ENCODE data around the gene OSBPL6. TPM values are rescaled to one million over a fixed set of nuclear protein-coding genes. Genes with fewer than 3 reads are reported as not detected.

Gene OSBPL6
- total and polyA plus RNA-seq, 9 of the 15 experiments (the other 6 are each of a cell fraction or from before 2014, with no cell fraction given): 3.4 to 12.7 (median 9.3) TPM

DNA sequence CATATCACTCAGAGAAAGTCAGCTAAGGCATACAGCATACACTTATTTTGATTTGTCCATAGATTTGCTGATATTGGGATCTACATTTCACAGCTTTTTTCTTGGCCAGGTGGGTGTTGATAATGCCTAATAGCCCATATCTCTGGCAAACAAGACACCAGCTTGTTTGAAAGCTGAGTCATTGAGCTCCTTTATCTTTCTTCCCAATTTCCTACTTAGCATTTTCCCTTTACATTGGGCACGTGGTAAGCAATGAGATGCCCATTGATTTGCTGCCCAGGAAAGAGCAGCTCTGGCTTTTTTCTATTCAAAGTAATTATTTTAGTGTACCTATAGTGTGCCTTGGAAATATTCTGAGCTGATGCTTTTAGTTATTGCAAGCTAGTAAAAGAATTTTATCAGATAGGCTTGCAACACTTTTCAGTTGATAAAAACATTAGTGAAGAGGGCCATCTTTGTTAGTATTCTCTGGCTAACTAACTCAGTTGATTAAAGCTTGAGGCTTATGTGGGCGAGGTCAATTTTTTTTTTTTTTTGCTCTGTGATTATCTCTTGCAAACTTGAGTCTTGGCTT is 79.6 kb downstream of the OSBPL6 start (continued):
- TF ChIP-seq FOXP4 (CRISPR knock-in tag; IDR thresholded peaks at IDR 0.05; ENCODE audit: borderline replicate concordance): no peak
- peak; percentile 97 for TF ChIP-seq HES1 (IDR thresholded peaks at IDR 0.05; ENCODE audit: low read depth)
- TF ChIP-seq ZNF23 (CRISPR knock-in tag; IDR thresholded peaks at IDR 0.05): 0 out of 2 replicates have a peak, but pooled peaks have one; percentile 40
- no peak for TF ChIP-seq ESRRB (CRISPR knock-in tag; IDR thresholded peaks at IDR 0.05; ENCODE audit: borderline replicate concordance)
- peak; percentile 83 for TF ChIP-seq MEIS2 (IDR thresholded peaks at IDR 0.05; ENCODE audit: partially characterized antibody)
- TF ChIP-seq ZNF449 (CRISPR knock-in tag; IDR thresholded peaks at IDR 0.05): peak; percentile 73; the same call in 1 of the 2 replicates
- peak in 1 of 3 experiments; percentile 88; a peak in 2 of 6 replicates for TF ChIP-seq ZBTB11 (CRISPR knock-in tag; IDR thresholded peaks at IDR 0.05)
- TF ChIP-seq CHAMP1 (IDR thresholded peaks at IDR 0.05): peak; percentile 97
- 0 out of 2 replicates have a peak, but pooled peaks have one; percentile 49 for TF ChIP-seq DIDO1 (tag; IDR thresholded peaks at IDR 0.05; ENCODE audit: low read depth)
- peak; percentile 6; the same call in 1 of the 2 replicates for TF ChIP-seq DNMT1 (IDR thresholded peaks at IDR 0.05)
- peak in 1 of 2 experiments; percentile 62; a peak in 3 of 4 replicates for TF ChIP-seq MAZ (CRISPR knock-in tag; conservative IDR thresholded peaks at IDR 0.05 in 1 of 2, IDR thresholded peaks at IDR 0.05 in 1 of 2)
- peak; percentile 91; the same call in 1 of the 2 replicates for TF ChIP-seq DMBX1 (CRISPR knock-in tag; IDR thresholded peaks at IDR 0.05; ENCODE audit: borderline replicate concordance)
- TF ChIP-seq KHSRP (IDR thresholded peaks at IDR 0.05): peak; percentile 94
- TF ChIP-seq L3MBTL2 (IDR thresholded peaks at IDR 0.05): peak; percentile 93
- TF ChIP-seq MXI1 (IDR thresholded peaks at IDR 0.05; ENCODE audit: low read depth, low read length): peak; percentile 48; the same call in 1 of the 2 replicates
- no peak for TF ChIP-seq NR2C2 (CRISPR knock-in tag; IDR thresholded peaks at IDR 0.05)
- TF ChIP-seq NR2C2 (tag; IDR thresholded peaks at IDR 0.05): no peak
